GM19372 (cell line): Measurements from ENCODE around the gene ARMH1.
"Not testable (repeated sequence)": the region's sequence is repeated elsewhere in the genome, so short reads cannot be mapped to it uniquely, and the experiment has no call there.

ENCODE experiments used
- ATAC-seq: cut with Tn5 transposase; IDR thresholded peaks from one replicate; pipeline ENCODE4 v1.9.1; 2021; ENCODE audit warnings: mild to moderate bottlenecking, low read depth, moderate library complexity; ENCODE audit not compliant: unreplicated experiment

ARMH1 gene

DNA sequence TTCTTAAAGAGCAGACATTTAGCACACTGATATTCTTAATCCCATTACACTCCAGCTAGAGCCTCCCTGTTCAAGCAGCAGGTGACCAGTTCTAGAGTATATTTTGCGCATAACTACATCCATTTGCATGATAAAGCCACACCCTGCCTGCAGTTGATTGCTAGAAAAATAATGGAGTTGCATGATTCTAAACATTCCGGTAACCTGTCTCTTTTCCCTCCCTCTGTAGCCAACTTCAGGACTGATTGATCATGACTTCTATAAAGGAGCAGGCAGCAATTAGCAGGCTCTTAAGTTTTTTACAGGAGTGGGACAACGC, 14.9 kb downstream of the ARMH1 start:
- ATAC-seq: no peak

DNA sequence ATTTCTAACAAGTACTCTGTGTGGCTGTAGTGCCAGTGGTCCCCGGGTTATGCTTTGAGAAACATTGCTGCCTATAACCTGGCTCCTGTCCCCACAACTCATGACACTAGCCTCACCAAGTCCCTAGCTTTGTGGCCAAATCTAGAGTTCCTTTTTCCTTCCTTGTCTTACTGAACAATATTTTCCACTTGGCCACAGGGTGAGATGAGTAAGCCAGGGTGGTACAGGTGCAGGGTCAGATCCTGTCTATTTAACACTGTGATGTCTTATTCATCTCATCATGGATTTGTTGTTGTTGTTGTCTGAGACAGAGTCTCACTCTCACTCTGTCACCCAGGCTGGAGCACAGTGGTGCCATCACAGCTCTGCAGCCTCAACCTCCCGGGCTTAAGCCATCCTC, 18.6 kb downstream of the ARMH1 start:
- no peak for ATAC-seq

DNA sequence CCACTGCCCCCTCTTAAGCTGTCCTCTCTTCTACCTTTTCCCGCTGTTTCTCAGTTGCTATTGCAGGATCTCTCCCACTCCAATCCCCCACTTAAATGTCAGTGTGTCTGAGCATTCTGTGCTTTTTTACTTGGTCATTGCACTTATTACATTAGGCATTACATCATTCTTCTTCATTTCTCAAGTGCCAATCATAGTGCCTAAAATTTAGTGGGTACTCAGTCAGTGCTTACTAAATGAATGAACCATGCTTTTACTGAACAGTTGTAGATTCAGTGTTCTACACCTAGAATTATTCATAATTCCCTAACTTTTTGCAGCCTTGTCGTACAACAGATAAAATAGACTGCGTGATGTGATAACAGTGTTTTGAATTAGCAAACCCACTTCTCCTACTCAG, 19.4 kb downstream of the ARMH1 start:
- no peak for ATAC-seq

DNA sequence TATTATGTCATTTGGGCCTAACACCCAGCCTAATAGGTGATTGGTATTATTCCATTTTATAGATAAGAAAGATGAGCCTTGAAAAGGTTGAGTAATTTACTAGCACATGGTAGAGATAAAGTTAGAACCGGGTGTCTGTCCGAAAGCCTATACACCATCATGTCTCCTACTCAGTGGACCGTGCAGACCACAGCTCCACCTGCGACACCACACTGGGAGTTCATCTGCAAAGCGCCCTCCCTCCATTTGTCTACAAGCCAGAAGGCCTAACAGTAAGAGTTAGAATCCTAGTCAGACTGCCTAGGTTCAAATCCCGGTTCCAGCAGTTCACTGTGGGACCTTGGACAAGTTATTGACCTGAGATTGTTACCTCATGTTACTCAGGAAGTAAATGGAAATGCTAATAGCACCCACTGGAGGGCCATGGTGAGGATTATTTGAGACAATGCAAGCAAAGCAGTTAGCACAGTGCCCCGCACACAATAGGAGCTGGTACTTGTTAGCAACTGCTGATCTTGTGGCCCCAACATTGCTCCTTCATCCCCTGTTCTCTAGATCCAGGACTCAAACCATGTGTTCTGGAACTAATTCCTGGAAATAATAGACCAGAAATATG, 20.5 kb downstream of the ARMH1 start:
- ATAC-seq: no peak

DNA sequence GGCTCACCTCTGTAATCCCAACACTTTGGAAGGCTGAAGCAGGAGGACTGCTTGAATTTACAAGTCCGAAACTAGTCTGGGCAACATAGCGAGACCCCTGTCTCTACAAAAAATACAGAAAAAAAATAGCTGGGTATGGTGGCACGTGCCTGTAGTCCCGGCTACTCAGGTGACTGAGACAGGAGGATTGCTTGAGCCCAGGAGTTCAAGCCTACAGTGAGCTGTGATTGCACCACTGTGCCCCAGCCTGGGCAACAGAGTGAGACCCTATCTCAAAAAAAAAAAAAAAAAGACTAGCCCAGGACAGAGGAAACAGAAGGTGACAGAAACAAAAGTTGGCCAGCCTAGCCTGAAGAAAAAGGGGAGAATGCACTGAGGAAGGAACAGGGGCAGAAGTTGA, 21.2 kb downstream of the ARMH1 start:
- no peak for ATAC-seq

DNA sequence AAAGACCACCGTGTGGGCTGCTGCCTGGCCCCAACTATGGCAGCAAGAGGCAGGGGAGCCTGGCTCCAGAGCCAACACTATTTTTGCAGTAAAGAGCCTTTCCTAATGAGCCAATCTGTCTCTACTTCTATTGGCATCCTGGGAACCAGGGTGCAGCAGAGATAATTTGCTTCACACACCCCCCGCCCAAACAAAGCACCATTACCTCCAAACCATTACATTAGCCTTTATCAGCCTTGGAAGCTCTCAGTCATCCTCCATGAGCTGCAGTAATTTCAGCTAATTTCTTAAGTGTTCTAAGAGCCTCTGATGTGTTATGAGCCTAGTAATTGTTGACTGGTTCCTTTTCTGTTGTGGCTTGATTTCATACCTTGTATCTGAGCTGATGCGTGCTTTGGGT, 21.6 kb downstream of the ARMH1 start:
- ATAC-seq: no peak

DNA sequence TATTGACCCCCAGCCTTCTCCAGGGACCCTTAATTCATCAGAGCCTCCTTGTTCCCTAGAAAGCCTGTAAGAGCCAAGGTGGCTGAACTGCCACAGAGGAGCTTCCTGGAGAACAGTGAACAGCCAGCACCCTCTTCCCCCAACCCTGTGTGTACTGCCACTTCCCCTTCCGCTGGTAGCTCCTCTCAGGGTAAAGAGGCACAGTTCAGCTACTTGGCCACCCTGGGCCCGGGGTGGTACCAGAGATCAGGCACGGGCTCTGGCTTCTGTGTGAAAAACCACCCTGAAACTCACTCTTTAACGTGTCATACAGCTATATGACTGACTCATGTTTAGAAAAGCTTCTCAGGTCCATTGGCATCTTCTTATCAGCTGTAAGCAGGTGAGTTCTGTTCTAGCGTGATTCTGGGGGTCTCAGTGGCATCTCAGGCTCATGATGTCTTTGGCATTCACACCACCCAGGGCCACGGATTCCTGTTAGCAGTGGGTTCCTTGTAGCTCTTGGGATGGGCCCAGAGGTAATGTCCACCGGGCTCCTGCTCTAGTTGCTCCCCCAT, 22.4 kb downstream of the ARMH1 start:
- ATAC-seq: no peak

DNA sequence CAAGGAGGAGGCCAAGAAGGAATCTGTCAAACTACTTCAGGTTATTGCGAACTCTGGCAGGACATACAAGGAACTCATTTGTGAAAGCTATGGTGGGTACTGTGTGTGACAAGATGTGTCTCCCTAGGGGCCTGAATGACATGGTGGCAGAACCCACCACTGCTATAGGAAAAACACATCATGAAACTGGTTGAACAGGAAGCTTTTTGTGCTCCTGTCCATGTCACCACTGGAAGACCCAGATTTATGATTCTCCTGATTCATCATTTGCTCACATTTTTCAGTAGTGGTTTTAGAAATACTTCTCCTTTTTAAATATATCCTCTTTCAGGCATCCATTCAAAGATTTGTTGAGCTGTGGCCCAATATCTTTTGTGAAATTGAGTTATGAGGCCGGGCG, 23.6 kb downstream of the ARMH1 start:
- ATAC-seq: no peak

DNA sequence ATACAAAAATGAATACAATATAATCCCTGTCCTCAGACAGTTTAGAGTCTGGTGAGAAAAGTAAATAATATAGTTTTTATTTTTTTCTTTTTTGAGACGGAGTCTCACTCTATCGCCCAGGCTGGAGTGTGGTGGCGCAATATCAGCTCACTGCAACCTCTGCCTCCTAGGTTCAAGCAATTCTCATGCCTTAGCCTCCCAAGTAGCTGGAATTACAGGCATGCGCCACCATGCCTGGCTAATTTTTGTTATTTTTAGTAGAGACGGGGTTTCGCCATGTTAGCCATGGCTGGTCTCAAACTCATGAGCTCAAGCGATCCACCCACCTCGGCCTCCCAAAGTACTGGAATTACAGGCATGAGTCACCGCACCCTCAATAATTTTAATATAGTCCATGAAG, 24.9 kb downstream of the ARMH1 start:
- not testable (repeated sequence) for ATAC-seq

DNA sequence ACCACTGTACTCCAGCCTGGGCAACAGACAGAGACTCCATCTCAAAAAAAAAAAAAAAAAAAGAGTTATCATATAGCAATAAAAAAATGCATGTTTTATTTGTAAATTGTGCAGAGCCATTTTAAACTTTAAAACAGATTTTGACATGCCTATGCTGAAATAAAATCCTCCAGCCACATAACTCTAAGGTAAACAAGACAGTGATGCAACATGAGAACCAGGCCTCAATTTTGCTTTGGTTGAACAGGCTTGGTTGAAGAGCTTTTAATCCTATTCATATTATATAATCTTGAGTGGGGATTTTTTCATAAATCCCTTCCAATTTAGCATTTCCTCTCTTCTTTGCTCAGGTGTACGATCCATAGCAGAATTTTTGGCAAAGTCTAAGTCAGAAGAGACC, 26.1 kb downstream of the ARMH1 start:
- ATAC-seq: no peak

DNA sequence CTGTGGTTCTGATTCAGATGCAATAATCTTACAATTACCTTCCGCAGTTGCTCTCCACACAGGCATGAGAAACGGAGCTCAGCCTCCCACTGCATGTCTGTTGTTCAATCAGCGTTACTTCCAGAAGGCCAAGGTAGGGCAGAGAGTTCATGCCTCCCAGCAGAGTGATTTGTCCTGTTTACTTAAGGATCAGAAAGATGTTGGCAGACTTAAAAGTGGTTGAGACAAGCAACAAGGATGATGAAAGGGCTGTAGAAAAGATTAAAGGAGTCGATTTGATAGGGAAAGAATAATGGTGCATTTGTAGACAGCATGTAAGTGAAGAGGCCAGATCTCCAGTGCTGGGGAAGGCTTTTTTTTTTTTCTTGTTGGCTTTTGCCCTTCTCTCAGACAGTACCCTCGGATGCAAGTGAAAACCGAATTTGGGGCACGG, 26.6 kb downstream of the ARMH1 start:
- ATAC-seq: no peak

DNA sequence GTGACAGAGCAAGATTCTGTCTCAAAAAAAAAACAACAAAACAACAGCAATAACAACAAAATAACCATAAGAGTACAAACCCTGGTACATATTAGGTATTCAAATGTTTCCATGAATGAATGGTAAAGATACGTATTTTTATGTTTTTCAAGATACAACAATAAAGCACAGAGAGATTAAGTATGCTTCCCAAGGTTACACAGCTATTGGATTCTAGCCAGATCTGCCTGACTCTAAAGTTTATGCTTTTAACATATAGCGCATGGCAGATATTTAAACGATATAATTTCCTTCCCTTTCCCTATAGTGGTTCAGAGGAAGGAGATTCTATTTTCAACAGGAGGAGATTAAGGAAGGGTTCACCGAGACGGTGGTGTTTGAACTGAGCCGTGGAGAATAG, 31.0 kb downstream of the ARMH1 start:
- ATAC-seq: no peak

DNA sequence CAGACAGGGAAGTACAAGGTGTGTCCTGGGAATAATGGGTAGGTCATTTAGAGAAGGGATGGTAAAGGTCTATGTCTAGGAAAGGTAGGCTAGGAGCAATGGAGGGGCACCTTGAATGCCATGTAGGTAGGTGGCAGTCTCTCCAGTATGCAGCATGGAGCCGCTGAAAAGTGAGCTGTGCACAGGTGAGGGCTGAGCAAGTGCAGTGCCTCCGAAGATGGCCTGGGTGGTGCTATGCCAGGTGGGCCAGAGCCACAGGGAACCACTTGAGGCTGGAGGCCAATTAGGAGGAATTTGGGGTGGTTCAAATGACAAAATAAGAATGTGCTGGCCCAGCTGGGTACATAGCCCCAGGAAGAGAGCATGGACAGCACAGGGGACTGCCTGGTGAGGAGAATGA, 31.4 kb downstream of the ARMH1 start:
- ATAC-seq: no peak

DNA sequence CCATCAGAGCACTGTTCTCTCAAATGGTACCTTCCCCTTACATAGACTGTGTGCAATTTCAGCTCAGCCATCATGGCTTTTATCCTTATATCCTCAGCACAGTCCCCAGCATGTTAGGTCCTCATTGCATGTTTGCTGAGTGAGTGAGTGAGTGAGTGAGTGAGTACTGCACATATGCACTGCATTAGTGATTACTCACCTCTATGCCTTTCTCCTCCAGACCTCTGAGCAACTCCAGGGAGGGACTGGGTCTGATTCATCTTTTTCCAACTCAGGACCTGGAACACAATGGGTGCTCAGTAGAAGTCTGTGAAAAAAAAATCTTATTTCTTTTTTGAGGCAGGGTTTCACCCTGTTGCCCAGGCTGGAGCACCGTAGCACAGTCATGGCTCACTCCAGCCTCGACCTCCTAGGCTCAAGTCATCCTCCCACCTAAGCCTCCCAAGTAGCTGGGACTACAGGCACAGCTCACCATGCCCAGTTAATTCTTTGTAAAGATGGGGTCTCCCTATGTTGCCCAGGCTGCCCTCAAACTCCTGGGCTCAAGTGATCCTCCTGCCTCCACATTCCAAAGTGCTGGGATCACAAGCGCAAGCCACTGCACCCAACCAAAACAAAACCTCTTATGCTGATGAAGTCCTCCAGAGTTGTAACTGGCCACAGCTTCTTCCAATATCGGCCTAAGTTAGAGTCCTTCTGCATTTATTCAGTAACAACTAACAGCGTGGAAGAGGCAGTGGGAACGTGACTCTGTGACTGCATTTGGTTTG, 32.8 kb downstream of the ARMH1 start:
- ATAC-seq: no peak

DNA sequence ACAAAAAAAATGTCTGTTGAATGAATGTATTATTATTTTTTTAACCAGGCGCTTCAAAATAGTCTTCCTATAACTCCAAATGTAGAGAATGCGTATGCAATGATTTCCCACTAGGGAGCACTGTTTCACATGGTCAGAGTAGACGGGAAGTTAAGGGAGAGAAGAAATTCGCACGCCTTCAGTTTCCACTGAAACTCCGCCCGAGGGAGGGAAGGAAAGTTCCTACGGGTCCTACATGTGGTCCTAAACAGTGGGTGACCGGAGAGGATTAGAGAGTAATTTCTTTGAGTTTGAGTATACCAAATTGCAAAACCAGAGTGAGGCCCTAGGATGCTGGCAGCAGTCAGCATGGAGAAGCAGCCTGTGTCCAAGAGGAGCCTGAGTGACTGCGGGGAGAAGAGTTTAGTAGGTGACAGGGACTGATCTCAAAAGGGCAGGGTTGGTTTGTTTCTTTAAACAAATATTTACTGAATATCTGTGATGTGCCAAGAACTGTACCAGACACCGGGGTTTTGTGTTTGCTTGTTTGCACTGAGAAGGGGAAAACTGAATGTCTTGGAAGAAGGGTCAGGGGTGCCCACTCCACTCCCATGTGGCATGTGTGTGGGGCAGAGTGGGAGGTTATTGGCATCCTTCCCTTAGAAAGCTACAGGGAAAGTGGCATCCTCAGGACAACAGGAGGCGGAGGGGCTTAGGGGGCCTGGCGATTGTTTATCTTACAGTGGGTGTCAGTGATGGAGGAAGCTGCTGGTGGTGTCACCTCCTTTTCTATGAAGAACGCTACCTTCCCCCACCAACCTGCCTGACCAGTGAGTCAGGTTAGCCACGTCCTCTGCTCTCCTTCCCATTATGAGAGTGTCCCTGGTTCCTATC, 33.7 kb downstream of the ARMH1 start:
- ATAC-seq: no peak

DNA sequence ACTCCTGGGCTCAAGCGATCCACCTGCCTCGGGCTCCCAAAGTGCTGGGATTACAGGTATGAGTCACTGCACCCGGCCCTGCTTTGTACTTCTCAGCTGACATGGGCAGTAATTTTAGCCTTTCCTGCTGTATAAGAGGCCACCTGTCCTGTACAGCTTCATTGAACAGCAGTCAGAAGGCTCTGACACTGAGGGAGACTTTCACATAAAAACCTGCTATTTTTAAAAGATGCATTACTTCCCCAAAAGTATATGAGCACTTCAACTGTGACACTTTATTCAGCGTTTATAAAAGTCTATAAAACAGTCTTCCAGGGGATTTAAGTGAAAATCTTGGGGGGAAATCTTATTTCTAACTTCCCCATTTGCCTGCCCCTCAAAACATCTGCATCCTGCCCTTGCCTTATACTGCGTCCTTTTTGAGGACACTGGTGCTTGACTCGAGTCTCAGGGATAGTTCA, 38.8 kb downstream of the ARMH1 start:
- no peak for ATAC-seq

DNA sequence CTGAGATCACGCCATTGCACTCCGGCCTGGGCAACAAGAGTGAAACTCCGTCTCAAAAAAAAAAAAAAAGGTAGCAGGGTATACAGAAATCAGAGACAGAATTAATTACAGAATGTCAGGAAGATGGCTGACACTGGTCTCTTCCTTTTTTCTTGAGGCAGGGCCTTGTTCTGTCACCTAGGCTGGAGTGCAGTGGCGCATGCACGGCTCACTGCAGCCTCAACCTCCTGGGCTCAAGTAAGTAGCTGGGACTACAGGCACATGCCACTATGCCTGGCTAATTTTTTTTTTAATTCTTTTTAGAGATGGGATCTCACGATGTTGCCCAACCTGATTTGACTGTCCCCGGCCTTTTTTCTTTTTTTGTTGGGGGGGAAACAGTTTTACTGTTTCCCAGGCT, 40.0 kb downstream of the ARMH1 start:
- ATAC-seq: no peak

DNA sequence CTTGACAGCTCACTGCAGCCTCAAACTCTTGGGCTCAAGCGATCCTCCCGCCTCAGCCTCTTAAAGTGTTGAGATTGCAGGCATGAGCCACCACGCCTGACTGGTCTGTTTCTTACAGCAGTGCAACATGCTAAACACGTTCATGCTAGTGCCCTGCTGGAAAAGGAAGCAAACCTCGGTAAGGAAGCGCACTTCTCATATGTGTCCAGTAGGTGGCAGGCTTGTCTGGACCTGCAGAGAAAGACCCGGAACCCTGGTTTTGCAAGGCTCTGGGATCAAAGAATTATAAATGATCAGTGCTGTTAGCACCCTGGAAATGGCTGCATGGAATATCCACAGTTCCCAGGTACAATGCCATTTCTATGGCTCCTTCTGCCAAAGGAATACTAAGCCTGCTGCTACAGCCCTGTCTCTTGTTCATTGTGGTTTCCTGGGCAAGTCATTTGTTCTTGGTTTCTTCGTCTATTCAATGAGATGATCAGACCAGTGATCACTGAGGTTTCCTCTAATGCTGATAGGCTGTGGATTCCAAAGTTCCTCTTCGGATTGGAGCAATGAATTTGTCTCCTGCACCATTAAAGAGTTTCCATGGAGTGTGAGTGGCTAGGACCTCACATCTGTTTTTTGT, 40.5 kb downstream of the ARMH1 start:
- ATAC-seq: no peak

DNA sequence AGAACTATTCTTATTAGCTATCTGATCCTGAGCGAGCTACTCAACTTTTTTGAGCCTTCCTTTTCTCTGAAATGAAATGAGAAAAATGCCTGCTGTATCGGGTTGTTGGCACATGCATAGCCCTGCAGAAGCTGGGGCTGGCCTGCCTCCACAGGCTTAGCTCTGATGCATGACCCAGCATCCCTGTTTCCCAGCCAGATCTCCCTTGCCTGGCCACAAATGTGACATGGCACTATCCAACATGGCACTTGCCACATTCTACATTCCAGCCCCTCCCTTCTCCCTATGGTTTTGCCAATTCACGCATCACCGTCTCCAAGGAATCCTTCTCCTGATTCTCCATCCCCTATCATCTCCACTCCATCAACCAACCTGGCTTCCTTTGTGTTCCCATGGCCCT, 42.6 kb downstream of the ARMH1 start:
- no peak for ATAC-seq

DNA sequence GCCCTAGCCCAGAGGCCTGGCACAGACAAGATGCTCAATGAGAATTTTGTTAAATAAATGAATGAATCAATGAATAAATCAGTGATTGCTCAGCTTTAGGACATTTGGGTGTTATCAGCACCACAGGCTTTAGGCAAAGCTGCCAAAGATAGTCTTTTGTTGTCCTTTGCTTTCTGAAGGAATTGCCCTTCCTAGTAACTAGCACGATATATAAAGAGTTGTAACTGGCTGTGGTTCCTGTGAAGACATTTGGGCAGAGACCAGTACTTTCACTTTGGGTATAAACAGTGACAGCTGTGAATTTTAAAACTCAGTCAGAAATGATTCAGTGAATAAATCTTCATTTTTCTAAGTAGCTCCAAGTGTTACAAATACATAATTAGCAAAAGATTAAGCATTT, 43.1 kb downstream of the ARMH1 start:
- no peak for ATAC-seq

DNA sequence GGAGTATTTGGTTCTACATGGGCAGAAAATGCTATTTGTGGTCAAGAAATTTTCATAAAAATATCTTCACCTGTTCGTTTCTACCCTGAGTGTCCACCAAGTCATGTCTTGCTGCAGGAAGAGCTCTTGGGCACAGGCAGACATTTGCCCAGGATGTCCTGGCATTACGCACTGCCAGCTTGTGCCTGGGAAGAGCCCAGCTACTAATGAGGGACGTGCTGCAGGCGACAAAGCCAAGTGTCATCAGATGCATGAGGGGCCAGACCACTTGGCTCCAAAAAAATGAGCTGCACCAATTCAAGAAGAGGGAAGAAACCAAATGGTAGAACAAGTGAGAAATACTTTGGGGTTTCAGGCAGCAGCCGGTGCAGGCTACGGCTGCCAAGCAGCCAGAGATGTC, 43.6 kb downstream of the ARMH1 start:
- no peak for ATAC-seq
